GM12864 (cell line): ENCODE measurements around the gene BCL7B.
A peak's percentile ranks its signal among the peaks of the same experiment; 100 is the strongest.

Source experiments
- DNase-seq: peaks from one replicate; pipeline ENCODE4 v3.0.0-alpha.2; 2011; ENCODE audit warnings: low read depth
- H3K4me3 ChIP-seq: 2 replicates; pipeline ENCODE4 v1.5.1; 2011; ENCODE audit warnings: mild to moderate bottlenecking, low read depth, low read length, control low read depth
- TF ChIP-seq, protein P1 (sequence below): IDR thresholded peaks from 2 replicates; pipeline ENCODE4 v1.5.1; 2011; ENCODE audit warnings: low read depth, mild to moderate bottlenecking, moderate library complexity, low read length, control low read depth, inconsistent platforms; ENCODE audit errors: missing control alignments

Gene BCL7B

DNA sequence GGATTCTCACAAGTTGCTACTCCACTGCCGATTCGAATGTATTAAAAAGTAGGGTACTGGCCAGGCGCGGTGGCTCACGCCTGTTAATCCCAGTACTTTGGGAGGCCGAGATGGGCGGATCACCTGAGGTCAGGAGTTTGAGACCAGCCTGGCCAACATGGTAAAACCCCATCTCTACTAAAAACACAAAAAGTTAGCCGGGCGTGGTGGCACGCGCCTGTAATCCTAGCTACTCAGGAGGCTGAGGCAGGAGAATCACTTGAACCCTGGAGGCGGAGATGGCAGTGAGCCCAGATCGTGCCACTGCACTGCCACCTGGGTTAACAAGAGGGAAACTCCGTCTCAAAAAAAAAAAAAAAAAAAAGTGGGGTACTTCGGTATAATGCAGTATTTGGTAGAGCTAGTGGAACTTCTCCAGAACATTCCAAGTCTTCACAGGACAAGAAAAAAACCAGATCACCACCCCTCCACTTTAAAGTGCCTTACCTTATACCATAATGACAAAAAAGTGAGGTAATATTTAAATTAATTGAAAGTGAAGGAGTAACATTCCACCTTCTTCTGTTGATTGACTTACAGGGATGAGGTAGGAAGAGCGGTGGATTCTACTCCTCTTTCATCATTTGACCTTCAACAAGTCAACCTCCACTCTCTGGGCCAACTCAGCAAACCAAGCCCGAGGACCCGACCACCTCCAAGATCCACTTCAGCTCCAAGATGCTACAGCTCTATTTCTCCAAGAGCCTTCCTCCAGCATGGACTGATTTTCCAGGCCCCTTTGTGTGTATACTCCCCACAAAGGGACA is 37.4 kb downstream of the BCL7B start:
- peak overlapping the region; percentile 55 for H3K4me3 ChIP-seq
- TF ChIP-seq, protein P1, sequence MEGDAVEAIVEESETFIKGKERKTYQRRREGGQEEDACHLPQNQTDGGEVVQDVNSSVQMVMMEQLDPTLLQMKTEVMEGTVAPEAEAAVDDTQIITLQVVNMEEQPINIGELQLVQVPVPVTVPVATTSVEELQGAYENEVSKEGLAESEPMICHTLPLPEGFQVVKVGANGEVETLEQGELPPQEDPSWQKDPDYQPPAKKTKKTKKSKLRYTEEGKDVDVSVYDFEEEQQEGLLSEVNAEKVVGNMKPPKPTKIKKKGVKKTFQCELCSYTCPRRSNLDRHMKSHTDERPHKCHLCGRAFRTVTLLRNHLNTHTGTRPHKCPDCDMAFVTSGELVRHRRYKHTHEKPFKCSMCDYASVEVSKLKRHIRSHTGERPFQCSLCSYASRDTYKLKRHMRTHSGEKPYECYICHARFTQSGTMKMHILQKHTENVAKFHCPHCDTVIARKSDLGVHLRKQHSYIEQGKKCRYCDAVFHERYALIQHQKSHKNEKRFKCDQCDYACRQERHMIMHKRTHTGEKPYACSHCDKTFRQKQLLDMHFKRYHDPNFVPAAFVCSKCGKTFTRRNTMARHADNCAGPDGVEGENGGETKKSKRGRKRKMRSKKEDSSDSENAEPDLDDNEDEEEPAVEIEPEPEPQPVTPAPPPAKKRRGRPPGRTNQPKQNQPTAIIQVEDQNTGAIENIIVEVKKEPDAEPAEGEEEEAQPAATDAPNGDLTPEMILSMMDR, result no peak
- DNase-seq, result no peak

DNA sequence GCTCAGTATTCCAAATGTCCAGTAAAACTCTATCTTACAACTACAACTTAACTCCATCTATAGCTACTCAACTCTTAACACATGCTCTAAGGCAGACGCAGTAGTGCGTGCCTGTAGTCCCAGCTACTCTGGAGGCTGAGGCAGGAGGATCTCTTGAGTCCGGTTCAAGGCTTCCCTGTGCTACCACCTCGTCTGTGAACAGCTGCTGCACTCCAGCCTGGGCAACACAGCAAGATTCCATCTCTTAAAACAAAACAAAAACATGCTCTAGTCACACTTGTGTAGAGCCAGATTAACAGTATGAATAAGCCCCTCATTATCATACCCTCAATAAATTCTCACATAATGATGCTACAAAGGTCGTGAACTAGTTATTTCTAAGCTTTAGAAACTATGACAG is 39.0 kb downstream of the BCL7B start:
- TF ChIP-seq, protein P1, result no peak
- H3K4me3 ChIP-seq, result no peak overlapping the region
- DNase-seq, result no peak

DNA sequence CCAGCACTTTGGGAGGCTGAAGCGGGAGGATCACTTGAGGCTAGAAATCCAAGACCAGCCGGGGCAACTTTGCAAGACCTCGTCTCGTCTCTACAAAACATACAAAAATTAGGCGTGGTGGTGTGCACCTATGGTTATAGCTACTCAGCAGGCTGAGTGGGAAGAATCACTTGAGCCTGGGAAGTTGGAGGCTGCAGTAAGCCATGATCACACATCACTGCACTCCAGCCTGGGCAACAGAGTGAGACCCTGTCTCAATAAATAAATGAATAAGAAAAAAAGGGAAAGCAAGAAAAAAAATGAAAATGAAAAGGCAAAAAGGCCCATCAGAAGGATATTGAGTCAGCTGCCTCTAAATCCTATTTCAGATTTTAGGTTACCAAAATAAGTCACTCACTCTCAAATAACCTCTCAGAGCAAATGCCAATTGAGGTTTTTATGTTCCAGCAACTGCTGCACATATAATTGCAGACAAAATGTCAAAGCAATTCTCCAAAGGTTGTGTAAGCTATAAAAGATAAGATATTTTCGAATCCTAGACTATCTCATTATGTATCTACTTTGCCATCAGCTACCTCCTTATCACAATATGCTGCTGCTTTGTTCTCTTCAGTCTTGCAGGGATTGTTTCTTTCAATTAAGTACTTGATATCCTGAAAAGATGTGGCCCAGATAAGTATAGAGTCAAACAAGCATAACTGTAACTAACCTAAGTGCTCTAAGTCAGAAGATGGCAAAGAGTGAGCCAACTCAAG is 40.1 kb downstream of the BCL7B start:
- H3K4me3 ChIP-seq, result no peak overlapping the region
- TF ChIP-seq, protein P1, result no peak
- no peak for DNase-seq

DNA sequence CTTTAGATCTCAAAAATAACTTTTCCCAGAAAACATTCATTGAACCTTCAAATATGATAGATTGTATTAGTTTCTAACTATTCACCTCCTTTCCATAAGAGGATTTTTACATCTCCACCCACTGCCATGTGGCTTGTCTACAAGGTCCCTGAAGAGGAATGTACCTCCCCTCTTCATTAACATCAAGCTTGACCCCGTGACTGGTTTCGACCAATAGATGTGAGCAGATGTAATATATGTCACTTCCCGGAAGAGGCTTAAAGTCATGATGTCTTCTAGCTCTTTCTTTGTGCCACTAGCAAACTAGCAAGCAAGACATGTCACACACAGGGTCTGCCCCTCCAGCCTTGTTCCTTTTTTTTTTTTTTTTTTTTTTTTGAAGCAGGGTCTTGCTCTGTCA is 42.3 kb downstream of the BCL7B start:
- TF ChIP-seq, protein P1, result no peak
- DNase-seq, result no peak

DNA sequence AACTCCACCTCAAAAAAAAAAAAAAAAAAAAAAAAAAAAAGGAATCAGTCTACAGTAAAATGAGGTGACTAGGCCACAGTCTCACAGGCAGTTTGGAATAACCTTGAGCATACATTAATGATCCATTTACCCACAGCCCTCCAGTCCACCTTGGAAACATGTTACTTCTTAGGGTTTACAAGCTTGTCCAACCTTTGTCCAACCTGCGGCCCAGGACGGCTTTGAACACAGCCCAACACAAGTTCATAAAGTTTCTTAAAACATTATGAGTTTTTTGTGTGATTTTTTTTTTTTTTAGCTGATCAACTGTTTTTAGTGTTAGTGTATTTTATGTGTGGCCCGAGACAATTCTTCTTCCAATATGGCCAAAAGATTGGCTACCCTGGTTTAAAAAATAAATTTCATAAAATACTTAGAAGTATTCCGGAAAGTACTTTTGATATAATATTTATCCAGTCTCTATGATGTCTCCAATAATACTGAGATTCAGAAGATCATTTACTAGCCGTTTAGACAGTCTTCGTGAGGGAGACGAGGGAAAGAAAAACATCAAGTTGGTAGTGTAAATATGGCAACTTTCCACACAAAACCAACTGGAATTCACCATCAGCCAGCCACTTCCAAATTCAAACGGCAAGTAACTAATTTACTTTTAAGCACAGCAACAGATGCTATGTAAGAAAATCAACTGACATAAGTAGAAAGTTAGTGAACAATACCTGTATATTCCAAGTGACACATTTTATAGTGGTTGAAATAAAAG is 45.3 kb downstream of the BCL7B start:
- TF ChIP-seq, protein P1, result no peak
- no peak for DNase-seq

More for the DNA sequence above, 42.3 kb downstream of the BCL7B start:
- H3K4me3 ChIP-seq, result no peak overlapping the region

DNA sequence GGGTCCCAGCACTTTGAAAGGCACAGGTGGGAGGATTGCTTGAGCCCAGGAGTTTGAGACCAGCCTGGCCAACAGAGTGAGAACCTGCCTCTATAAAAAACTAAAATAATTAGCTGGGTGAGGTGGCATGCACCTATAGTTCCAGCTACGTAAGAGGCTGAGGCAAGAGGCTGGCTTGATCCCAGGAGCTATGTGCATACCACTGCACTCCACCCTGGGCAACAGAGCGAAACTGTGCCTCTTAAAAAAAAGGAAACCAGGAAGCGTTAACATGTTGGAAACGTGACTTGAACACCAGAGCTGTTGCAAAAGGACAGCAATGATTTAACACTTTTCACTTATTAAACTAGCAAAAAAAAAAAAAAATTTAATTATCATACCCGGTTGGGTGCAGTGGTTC is 48.0 kb downstream of the BCL7B start:
- TF ChIP-seq, protein P1, result no peak
- no peak for DNase-seq
- no peak overlapping the region for H3K4me3 ChIP-seq

More for the DNA sequence above, 45.3 kb downstream of the BCL7B start:
- H3K4me3 ChIP-seq, result no peak overlapping the region
